ENCODE measurements around the gene MORN2.

MORN2 gene

DNA sequence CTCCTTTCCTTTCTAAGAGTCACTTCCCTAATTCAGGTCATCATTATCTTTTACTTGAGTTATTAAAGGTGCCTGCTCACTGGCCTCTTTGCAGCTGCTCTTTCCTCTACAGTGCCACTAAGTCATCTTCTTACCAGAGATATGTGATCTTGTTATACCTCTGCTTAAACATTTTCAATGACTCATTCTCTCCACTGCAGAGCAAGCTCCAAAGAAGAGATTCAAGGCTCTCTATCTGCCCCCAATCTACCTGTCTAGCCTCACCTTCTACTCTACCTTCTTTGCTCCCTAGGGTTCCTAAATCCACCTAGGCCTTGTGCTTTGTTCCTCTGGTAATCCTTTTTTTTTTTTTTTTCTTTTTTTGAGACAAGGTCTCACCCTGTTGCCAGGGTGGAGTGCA, 17.0 kb downstream of the MORN2 start:
- DNase-seq = no peak

- no peak for DNase-seq
Observed at GRCh38 chr2:38898256-38898655, 22.5 kb downstream of the MORN2 start.

- no peak for DNase-seq
Observed at GRCh38 chr2:38900726-38901125, 24.9 kb downstream of the MORN2 start.

DNA sequence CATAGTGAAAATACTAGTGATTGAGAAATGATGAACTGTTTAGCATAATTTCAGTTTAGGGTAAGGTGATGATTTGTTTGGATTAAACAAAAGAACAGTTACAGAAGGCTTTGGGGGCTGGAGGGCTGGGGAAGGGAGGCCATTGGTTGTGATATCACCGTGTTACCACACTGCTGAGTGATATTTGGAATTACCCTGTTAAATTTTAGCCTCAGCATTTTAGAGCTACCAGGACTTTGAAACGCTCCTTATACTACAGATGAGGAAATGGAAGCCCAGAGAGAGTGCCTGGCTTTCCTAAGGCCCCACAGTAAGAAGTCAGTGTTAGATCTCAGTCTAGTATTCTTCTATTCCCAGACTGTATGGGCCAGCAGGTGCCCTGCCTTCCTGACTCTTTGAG, 29.5 kb downstream of the MORN2 start:
- DNase-seq = no peak

DNA sequence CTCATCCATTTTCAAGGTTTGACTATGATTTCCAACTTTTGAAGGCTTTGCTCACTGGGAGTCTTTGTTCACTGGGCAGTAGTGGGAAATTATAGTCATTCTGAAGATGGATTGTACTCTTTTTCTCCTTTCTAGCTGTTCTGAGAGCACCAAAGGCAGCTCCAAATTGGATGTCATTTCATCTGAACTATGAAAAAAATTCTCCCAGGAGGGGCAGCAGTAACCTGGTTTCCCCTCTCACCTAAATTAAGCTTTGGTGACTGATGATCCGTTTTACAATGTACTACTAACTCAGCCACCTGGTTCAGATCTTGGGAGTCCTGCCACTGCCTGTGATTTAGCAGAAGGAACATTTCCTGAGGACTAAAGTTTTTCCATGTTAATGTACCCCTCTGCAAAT, 31.5 kb downstream of the MORN2 start:
- DNase-seq = no peak

DNA sequence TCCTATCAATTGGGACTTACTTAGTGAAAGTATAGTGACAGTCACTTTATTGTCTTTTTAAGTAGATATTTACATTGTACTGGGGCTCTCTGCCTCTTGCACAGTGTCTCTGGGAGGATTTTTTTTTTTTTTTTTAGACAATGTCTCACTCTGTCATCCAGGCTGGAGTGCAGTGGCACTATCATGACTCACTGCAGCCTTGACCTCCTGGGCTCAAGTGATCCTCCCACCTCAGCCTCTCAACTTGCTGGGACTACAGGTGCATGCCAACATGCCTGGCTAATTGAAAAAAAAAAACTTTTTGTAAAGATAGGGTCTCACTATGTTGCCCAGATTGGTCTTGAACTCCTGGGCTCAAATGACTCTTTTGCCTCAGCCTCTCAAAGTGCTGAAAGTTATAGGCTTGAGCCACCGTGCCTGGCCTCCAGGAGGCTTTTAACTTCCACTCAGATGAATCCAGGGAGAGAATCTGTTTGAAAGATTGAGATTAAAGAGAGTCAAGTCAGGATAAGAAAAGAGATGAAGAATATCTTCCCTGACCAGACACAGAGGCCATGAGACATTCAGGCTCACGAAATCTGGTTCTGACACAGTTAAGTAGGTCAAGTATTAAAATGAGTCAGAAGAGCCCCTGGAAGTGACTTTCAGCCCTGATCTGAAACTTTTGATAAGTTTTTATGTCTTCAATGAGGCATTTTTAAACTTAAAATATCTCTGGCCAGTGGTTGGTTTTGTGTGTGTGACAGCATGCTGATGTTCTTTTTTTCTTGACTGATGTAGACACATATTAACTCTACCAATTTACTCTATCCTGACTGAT, 32.2 kb downstream of the MORN2 start:
- no peak for DNase-seq

GRCh38 chr2:38909872-38910271, 34.1 kb downstream of the MORN2 start:
- DNase-seq = no peak

DNA sequence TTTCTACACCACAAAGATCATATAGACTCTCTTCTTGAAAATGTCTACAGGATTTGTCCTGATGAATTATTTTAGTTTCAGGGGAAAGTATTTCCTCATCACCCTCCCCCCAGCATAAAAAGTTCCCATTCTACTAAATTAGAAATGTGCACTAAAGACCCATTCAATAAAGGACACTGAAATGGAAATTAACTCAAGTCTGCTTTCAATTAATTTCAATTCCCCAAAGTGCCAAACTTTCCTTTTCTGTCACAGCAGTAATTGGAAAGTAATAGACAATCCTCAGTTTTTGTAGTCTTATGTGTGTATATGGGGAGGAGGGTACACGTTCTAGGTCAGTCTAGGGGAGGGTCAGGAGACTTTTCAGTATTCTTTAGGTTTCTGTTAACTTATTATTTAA, 35.4 kb downstream of the MORN2 start:
- no peak for DNase-seq

- no peak for DNase-seq
Observed at GRCh38 chr2:38912619-38913018, 36.8 kb downstream of the MORN2 start.

- no peak for DNase-seq
Observed at GRCh38 chr2:38922389-38922788, 46.6 kb downstream of the MORN2 start.

- DNase-seq = no peak
Observed at GRCh38 chr2:38922902-38923301, 47.1 kb downstream of the MORN2 start.

GRCh38 chr2:38925982-38926381, 50.2 kb downstream of the MORN2 start:
- DNase-seq = no peak

DNA sequence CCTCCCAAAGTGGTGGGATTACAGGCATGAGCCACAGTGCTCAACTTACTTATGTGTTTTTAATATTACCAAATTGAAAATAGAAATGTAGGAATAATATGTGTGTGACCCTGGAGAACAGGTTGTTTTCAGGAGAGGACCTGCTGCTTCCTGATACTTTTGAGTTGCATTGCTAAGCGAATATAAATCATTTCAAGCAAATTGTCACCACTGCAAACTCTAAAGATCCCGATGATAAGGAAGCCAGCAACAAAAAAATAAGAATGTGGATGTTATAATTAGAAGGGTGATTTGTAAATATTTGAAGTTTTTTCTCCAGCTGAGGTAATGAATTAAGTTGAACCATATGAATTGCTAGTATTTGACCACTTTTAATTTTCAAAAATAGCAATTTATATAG, 54.8 kb downstream of the MORN2 start:
- no peak for DNase-seq
